ENCODE data around the gene MYZAP.

DNA sequence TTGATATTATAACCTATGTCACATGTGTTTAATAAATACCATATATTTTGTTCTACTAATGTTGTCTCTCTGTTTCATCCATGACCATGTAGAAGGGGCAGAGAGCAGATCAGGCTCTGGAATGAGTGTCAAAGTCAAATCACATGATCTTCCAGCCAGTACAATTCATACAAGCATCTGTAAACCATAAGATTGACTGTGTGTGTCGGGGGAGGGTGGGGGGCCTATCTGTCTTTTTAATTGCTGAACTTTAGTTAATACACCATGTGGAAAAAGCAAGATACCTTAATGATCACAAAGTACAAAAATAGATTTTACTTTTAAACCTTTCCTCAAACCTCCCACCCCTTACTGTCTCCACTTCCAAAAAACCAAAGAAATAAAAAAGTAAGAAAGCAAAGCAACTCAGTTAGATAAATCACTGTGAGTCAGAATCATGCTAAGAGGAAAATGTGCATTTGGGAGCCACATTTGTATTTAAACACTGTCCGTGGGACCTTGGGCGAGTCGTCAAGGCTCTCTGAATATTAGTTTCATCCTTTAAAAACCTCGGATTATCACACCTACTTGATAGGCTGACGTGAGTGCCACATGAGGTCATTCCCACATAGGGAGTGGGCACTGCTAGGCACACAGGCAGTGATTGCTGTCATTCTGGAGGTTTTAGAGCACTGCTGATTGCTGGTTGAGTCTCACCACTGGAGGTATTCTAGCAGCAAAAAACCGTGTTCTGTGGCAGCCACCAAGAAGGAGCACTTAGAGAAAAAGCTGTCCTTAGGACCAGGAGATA lies 93.8 kb downstream of the MYZAP start:
- TF ChIP-seq, protein P1, sequence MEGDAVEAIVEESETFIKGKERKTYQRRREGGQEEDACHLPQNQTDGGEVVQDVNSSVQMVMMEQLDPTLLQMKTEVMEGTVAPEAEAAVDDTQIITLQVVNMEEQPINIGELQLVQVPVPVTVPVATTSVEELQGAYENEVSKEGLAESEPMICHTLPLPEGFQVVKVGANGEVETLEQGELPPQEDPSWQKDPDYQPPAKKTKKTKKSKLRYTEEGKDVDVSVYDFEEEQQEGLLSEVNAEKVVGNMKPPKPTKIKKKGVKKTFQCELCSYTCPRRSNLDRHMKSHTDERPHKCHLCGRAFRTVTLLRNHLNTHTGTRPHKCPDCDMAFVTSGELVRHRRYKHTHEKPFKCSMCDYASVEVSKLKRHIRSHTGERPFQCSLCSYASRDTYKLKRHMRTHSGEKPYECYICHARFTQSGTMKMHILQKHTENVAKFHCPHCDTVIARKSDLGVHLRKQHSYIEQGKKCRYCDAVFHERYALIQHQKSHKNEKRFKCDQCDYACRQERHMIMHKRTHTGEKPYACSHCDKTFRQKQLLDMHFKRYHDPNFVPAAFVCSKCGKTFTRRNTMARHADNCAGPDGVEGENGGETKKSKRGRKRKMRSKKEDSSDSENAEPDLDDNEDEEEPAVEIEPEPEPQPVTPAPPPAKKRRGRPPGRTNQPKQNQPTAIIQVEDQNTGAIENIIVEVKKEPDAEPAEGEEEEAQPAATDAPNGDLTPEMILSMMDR (conservative IDR thresholded peaks at IDR 0.05; ENCODE audit: low read depth, low read length), result no peak
- no peak for TF ChIP-seq EZH2 (IDR thresholded peaks at IDR 0.05; ENCODE audit: borderline replicate concordance, low read depth, low read length, poor library complexity, severe bottlenecking)
